ENCODE data around the gene MRPL55.

The MRPL55 gene

DNA sequence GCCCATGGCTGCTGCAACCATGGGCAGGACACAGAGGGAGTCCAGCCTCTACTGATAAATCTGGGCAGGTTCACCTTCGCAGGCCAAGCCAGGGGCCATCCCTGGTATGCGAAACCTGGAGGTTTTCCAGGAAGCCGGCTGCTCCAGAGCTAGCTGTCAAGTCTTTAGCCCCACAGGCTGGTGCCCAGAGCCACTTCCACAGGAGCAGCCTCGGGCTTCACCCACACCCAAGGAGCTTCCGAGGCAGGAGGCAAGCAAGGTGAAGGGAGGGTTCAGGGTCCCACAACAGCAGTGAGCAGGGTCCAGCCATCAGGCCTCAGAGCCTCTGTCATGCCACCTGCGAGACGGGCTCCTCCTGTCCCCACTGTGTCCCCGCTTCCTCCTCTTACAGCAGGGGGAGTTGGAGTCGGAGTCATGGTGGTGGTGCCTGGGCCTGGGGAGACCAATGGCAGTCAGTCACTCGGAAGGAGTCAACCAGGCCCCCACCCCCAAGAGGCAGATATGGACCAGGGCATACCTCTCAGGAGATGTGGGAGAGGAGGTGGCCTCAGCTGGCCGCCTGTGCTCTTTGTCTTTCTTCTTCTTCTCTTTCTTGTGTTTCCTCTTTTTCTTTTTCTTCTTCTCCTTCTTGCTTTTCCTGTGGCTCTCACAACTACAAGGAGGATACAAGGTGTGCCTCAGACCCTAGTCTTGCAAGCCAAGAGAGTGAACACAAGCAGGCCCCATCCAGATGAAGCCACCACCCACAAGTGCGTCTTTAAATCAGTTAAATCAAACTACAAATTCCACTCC is 8.1 kb downstream of the MRPL55 start:
- DNase-seq (ENCODE audit: low read depth), result no peak

DNA sequence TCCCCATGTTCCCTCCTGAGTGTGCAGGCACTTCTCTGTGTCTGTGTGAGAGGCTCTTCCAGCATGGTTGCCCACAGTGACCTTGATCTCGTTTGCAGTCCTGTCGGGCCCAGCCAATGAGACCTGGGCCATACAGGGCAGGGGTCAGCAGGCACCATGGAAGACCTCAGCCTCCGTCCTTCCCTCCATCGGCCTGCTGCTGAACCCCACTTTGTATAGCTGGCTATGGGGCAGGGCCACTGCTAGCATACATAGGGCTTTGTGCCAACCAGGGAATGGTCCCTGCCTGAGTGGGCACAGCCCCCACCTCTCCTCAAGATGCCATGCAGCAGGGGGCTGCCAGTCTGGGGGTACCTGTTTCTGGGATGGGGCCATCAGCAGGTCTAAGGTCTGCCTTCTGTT is 9.8 kb downstream of the MRPL55 start:
- DNase-seq (ENCODE audit: low read depth), result no peak

DNA sequence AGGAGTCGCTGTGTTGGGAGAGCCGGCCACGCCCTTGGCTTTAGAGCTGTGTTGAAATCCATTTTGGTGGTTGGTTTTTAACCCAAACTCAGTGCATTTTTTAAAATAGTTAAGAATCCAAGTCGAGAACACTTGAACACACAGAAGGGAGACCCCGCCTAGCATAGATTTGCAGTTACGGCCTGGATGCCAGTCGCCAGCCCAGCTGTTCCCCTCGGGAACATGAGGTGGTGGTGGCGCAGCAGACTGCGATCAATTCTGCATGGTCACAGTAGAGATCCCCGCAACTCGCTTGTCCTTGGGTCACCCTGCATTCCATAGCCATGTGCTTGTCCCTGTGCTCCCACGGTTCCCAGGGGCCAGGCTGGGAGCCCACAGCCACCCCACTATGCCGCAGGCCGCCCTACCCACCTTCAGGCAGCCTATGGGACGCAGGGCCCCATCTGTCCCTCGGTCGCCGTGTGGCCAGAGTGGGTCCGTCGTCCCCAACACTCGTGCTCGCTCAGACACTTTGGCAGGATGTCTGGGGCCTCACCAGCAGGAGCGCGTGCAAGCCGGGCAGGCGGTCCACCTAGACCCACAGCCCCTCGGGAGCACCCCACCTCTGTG is 10.7 kb downstream of the MRPL55 start:
- DNase-seq (ENCODE audit: low read depth), result no peak

DNA sequence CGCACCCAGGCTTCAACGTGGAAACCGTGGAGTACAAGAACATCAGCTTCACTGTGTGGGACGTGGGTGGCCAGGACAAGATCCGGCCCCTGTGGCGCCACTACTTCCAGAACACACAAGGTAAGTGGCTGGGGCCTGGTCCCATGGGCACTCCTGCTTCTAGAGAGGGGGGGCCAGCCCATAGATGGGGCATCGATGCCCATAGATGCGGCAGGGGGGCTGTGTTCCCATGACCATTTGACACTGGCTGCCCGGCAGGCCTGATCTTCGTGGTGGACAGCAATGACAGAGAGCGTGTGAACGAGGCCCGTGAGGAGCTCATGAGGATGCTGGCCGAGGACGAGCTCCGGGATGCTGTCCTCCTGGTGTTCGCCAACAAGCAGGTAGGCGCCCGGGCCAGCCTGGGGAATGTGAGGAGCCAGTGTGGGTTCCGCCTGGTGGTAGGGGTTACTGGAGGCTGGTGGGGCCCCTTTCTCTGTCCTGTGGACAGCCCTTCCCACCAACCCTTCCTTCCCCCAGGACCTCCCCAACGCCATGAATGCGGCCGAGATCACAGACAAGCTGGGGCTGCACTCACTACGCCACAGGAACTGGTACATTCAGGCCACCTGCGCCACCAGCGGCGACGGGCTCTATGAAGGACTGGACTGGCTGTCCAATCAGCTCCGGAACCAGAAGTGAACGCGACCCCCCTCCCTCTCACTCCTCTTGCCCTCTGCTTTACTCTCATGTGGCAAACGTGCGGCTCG is 11.6 kb downstream of the MRPL55 start:
- DNase-seq (ENCODE audit: low read depth), result no peak

DNA sequence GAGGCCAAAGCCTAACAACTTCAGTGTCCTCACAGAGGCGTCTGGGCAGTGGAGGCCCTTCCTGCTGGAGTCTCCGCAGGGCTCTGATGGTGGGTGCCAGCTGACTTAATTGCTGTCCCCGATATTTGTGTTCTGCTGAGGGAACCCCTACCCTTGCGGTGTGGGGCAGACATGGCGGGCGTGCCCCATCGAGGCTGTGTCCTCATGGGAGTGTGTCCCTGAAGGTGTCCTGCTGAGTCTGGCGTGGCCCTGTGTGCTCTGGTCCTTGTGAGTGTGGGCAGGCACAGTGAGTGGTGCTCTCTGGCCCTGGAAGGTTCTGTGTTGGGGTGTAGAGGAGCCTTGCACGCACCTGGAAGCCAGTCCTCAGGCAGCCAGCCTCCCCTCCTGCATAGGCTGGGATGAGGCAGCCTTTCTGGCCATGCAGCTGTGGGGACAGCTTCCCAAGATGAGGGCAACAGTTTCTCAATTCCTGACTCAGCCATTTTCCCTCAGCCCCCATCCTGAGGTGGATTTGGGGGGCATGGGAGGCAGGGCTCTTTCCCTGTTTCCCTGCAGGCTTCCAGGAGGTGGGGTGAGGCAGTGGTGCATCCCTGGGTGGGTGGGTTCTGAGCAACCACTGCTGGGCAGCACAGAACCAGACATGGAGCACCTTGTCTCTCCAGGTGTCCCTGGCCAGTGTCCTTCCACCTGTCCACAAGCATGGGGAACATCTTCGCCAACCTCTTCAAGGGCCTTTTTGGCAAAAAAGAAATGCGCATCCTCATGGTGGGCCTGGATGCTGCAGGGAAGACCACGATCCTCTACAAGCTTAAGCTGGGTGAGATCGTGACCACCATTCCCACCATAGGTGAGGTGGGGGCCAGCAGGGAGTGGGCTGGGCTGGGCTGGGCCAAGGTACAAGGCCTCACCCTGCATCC is 12.4 kb downstream of the MRPL55 start:
- no peak for DNase-seq (ENCODE audit: low read depth)

DNA sequence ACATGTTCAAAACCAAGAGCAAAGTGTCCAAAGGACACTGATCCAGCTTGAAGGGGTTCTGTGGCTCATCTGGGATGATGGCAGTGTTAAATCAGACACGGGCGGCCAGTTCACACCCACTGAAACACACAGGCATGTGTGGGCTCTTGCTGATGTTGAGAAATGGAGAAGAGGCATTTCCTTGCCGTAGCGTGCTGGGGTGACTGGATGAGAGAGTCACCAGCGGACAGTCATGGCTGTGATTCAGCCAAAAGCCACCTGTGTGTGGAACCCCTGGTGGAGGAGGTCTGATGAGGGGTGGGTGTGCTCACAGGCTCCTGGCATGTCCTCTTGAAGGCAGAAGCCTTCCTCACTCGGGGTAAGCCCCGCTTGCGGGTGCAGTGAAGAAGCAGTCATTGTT is 13.2 kb downstream of the MRPL55 start:
- no peak for DNase-seq (ENCODE audit: low read depth)

DNA sequence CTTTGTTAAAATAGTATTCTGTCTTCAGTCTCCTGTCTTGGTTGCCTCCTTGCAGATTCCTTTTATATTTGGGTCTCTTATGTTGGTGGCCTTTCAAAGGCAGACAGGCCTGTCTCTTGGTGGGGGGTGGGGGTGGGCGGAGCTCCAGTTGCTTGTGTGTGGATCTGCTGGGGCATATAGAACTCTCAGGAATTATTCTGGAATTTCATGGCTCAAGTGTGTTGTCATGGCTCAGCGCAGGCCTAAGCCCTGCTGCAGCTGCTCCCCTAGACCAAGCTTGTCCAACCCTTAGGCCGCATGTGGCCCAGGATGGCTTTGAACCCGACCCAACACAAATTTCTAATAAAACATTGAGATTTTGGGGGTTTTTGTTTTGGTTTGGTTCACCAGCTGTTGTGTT is 13.9 kb downstream of the MRPL55 start:
- DNase-seq (ENCODE audit: low read depth), result no peak

DNA sequence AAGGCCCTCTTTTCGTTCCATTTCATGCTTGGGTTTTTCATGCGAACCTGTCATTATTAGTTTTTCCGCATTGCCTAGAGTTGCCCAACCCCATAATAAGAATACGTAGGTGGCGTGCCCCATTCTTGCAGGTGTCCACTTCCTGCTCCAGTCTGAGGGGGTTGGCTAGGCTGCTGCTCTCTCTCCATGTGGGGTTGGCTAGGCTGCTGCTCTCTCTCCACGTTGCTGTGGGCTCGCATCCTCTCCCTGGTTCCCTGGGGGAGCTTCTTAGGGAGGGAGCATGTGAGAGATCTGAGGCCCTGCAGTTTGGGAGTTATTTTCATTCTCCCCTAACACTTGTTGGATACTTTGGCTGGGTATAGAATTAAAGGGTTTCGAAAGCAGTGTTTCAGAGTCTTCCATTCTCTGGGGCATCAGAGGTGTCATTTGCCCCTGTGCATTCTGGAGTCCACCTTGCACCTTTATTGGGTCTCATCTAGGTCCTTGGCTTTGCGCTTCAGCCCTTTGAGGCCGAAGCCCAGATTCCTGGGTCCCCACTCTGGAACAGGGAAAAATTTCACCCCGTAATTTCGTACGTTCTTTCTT is 14.6 kb downstream of the MRPL55 start:
- DNase-seq (ENCODE audit: low read depth), result no peak

DNA sequence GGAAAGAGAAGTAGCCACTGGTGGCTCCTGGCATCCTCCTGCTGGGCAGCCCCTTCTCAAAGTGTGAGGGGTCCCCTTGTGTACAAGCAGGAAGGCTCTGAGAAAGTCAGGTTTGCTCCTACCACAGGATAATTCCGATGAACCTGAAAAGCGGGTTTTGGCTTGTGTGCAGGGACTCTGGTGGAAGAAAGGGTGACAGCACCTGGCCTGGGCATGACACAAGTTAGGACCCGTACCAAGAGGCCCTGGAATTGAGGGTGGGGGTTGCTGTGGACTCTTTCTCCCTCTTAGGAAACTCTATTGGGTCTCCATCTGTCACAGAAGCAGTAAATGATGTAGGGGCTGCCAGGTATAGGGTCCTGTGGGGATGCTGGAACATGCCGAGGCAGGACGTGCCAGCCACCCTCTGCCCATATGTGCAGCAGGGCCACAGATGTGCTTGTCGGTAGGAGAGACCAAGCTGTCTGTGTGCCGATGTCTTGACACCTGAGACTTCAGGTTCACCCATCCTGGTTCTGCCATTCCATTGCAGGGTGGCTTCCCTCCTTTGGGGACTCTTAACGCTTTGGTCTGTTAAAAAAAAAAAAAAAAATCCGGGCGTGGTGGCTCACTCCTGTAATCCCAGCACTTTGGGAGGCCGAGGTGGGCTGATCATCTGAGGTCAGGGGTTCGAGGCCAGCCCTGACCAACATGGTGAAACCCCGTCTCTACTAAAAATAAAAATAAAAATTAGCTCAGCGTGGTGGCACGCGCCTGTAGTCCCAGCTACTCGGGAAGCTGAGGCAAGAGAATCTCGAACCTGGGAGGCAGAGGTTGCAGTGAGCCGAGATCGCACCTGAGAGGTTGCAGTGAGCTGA is 15.8 kb downstream of the MRPL55 start:
- DNase-seq (ENCODE audit: low read depth), result no peak

DNA sequence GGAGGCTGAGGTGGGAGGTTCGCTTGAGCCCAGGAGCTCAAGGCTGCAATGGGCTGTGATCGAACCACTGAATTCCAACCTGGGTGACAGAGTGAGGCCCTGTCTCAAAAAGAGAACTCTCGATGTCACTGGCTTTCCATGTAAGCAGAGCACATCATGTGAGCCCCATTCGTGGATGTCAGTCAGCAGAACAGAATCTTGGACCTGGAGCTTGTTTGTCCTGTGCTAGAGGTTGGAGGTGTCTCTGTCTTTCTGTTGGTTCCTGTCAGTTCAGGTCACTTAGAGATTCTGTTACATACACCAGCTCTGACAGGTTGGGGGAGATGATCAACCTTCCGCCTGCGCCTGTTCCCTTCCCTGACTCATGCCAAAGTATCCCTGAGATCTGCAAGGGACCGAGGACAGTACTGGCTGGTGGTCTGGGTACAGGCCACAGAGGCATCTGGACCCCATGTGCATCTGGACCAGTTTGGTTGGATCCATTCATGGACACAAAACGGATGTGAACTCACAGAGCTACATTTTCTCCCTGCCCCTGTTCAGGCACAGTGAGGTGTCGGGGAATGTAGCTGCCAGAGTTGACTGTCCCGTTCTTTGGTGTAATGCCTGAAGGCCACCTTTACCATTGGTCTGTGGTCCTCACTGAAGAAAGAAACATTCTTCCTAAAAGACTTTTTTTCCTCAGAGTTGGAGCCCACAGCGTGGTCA is 16.6 kb downstream of the MRPL55 start:
- no peak for DNase-seq (ENCODE audit: low read depth)

DNA sequence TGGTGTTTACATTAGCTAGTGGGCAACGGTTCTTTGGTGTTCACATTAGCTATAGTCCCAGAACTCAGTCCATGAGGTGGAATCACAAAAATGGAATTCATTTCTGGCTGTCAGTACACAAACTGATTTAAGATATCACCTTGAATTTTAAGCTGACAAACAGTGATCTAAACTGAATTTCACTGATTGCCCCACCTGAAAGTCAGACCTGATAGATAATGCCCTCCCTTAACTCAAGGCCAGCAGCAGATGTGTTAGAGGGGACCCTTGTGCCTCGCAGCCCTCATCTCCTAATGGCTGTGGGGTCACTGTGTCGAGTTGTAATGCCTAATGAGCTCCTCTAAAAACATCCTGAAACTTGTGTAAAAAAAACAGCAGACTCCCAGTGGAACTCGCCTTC is 18.0 kb downstream of the MRPL55 start:
- no peak for DNase-seq (ENCODE audit: low read depth)

DNA sequence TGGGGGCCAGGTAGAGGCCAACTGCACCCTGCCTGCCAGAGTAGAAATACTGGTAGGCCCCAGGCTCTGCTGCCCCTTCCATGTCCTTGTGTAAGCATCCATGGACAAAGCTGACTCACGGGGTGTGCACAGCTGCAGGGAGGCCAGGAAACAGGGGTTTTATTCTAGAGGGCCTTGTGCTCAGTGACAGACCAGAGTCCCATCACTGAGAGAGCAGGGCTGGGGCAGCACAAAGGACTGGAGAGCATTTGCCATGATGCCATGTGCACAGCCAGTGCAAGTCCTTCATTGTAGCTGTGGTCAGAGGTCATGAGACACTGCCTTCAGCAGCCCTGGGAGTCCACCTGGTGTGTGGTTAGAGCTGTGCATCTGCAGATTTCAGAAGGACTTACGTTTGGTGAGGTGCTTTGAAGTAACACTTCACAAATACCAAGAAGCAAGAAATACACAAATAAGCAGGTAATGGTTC is 18.5 kb downstream of the MRPL55 start:
- no peak for DNase-seq (ENCODE audit: low read depth)

DNA sequence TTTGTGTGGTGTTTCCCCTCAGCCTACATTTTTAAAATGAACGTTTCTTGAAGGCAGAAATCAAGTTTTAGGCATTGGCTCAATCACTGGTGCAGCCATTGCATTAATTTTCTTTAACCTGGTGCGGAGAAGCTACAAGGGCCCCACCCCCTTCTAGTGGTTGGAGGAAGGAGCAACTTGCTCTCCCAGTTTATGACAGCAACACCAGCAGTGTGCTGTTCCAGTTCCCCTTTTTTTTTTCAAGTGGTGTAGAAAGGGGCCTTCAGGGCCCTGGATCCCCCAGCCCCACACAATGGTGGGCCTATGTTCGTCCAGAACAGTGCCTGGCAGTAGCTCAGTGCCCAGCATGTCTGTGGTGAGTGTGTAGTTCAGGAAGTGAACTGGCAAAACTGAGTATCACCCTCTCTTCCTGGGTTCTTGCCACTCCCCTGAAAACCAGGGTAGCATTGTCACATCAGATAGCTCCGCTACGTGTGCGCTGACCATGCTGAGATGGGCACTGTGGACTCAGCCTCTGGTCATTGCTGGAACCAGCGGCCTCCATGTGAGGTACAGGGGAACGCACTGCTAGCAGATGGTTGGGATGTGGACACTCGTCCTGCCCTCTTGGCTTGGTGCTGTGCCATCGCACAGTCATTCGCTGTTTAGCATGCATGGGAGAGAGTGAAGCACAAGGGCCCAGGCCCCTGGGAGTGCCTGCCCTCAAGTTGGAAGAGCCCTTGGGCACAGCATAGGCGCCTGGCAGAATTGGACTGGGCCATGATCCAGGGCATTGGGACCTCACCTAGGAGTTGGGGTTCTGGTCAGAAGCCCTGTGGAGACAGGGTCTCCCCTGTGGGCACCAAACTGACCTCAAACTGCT is 19.3 kb downstream of the MRPL55 start:
- no peak for DNase-seq (ENCODE audit: low read depth)

DNA sequence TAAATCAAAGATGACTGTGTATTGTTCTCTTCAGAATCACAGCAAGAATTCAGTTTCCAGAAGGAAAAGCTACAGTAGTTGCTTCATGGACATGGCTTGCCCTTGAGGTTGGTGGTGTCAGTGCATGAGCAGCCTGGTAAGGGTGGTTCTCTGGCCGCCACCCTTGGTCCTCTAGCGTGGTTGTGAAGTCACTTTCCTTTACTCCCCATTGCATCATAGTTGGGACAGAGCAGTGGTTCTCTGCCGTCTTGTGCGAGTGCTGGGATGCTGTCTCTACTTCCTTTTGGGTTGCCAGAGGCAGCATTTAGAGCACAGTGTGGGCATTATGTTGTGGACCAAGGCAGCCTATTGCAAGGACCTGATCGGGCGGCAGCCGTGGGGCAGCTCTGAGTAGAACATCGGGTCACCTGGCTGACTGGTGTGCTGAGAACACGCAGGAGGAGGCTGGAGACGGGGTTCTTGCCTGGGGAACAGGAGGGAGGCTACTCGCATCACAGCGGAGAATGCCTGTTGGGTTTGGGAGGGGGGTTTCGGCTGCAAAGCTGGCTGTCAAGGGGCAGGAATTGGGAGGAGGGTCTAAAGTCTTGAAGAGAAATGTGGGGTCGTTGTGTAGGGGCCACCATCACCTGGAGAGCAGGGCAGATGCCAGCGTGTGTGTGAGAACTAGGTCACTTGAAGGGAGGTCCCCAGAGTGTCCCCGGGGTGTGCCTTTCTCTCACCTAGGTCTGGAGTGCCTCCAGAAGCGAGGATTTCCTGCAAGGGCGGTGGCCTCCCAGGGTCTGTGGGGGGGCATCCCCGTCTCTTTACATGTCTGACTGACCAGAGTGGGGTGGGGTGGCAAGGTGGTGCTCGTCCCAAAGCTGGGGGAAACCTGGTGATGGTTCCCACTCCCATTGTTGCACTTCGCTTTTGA is 20.3 kb downstream of the MRPL55 start:
- no peak for DNase-seq (ENCODE audit: low read depth)

DNA sequence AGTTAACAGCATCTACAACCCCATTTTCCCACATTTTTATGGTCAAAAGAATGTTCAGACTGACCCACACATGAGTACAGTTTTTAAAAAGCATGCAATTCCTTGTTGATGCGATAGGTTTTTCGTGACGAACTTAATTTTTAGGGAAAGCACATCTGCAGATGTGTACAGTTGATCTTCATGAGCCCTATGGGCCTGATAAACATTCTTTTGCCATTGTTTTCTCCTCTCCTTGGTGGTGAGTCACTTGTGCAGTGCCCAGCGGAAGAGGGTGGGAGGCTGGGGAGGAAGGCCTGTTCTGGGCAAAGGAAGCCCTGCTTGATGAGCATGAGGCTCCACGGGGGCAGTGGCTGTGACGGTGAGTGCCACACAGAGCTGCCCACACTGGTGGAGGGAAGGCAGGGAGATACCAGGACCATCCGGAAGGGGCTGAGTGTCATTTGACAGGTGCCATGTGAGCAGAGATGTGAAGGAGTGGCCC is 21.3 kb downstream of the MRPL55 start:
- no peak for DNase-seq (ENCODE audit: low read depth)

DNA sequence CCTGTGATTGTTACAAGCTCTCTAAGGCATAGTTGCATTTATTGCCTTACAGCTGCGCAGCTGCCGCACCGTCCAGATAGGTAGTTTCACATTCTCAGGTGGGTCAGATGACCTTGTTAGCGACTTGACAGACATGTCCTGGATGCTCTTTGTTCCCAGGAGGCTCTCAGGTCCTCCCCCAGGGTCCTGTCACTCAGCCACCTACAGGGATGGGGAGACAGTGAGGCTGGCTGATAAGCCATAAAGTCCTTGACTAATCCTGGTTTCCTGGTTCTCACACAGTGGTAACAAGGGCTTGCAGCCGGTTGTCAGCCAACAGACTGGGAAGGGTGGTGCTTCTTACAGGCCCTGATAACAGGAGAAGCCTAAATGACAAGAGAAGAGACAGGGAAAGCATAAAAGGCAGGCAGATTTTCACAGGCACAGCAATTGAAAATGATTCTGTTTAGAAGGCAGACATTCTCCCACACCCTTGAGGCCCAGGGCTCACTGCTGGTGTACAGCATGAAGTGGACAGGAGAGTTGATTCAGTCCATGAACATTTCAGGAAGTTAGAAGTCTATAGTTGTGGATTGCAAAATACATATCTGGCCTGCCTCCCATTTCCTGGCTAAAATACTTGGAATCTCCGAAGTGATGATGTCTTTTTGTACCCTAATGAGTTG is 23.7 kb downstream of the MRPL55 start:
- no peak for DNase-seq (ENCODE audit: low read depth)

DNA sequence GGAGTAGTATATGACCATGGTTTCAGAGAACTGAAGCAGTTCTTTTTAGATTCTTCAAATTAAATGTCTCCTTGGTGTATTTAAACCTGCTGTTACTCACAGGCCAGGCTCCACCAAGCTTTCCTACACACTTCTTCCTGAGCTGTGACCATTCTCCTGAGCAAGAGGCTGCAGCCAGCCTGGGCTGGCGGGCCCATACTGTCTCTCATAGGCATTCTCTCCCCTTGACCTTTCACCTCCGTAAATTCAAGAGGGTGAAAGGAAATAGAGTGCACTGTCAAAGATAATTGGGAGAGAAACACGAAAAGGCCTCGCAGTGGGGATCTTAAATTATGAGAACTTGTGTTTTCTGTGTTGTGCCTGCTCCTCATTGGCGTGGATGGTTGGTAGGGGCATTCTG is 24.3 kb downstream of the MRPL55 start:
- DNase-seq (ENCODE audit: low read depth), result no peak
